ENCODE data around the gene METTL15. TPM values are rescaled to one million over a fixed set of nuclear protein-coding genes. Genes with fewer than 3 reads are reported as not detected.

The METTL15 gene
- total and polyA plus RNA-seq, 2 of the 8 experiments (the other 6 are each of a cell fraction or from before 2014, with no cell fraction given) = 5.4 to 10.5 TPM

DNA sequence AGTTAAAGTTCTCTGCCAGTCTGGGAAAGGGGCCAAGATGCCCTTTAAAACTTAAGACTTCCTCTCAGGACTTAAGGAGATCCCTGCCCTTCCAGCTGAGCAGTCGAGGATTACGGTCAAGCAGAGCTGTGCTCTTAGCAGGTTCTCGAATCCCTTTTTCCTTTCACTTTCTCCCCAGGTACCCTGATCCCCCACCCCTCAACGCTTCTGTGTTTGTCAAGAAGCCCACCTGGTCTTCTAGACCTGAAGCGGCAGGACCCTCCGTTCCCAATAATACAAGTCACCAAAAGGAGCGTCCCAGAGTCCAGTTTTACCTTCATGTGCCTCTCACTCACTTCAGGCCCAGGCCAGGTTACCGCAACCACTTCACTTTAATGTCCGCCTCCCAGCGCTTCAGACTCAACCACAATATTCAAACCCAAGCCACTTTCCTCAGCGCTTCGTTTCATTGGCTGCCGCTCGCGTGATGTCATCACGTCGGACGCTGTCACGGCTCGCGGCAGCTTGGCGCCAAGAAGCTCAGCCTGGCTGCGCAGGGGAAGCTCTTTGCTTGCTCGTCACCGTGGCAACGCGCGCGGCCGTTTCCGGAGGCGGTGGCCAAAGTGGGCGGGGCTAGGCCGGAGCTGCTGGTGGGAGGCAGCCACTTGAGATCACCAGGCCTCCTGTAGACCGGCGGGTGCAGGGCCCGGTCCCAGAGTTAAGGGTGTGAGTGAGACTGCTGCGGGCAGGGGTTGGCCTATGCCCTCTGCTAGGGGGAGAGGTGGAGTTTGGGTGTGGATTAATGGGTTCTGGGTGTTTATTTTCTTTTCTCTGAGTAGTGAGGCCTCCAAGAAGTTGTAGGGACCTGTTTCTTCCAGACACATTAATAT is at the start of gene METTL15, which contains the start of gene KIF18A (continued):
- TF ChIP-seq NANOG (IDR thresholded peaks at IDR 0.05; ENCODE audit: insufficient read depth, low read depth, low read length, poor library complexity, severe bottlenecking) (no peak), SP4 (IDR thresholded peaks at IDR 0.05; ENCODE audit: low read length) (0 out of 2 replicates have a peak, but pooled peaks have one; percentile 34), JUN (IDR thresholded peaks at IDR 0.05; ENCODE audit: low read depth, low read length) (no peak), NRF1 (IDR thresholded peaks at IDR 0.05; ENCODE audit: low read depth, low read length) (peak; percentile 56), JUND (IDR thresholded peaks at IDR 0.05; ENCODE audit: low read length) (peak; percentile 28; the same call in 1 of the 2 replicates), SAP30 (IDR thresholded peaks at IDR 0.05; ENCODE audit: insufficient read depth, insufficient replicate concordance, low read length) (peak; percentile 86), BACH1 (IDR thresholded peaks at IDR 0.05; ENCODE audit: low read length) (no peak), BCL11A (IDR thresholded peaks at IDR 0.05; ENCODE audit: low read depth in 2 of 2, low read length in 2 of 2) (no peak)
